PC-9 (cell line): Measurements from ENCODE around the gene FAM234A.

Experiments
- EZH2 ChIP-seq: fragments of 200-600 bp; sonication (generic); IDR thresholded peaks from 2 replicates; pipeline ENCODE4 v1.8.0; 2017; ENCODE audit warnings: antibody characterized with exemption, low read depth
- TF ChIP-seq, protein P1 (sequence below): fragments of 200-600 bp; sonication (generic); conservative IDR thresholded peaks from 2 replicates; pipeline ENCODE4 v1.6.1; 2017; ENCODE audit warnings: mixed run types, antibody characterized with exemption, mild to moderate bottlenecking, moderate library complexity

DNA sequence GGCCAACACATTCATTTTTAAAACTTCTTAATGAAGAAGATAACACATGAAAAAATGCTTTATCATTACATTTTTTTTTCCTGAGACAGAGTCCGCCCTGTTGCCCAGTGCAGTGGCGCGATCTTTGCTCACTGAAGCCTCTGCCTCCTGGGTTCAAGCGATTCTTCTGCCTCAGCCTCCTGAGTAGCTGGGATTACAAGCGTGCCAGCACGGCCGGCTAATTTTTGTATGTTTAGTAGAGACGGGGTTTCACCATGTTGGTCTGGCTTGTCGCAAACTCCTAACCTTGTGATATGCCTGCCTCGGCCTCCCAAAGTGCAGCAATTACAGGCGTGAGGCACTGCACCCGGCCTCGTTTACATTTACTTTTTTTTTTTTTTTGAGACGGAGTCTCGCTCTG lies 41.2 kb upstream of the FAM234A start:
- TF ChIP-seq EZH2, result no peak
- TF ChIP-seq, protein P1, sequence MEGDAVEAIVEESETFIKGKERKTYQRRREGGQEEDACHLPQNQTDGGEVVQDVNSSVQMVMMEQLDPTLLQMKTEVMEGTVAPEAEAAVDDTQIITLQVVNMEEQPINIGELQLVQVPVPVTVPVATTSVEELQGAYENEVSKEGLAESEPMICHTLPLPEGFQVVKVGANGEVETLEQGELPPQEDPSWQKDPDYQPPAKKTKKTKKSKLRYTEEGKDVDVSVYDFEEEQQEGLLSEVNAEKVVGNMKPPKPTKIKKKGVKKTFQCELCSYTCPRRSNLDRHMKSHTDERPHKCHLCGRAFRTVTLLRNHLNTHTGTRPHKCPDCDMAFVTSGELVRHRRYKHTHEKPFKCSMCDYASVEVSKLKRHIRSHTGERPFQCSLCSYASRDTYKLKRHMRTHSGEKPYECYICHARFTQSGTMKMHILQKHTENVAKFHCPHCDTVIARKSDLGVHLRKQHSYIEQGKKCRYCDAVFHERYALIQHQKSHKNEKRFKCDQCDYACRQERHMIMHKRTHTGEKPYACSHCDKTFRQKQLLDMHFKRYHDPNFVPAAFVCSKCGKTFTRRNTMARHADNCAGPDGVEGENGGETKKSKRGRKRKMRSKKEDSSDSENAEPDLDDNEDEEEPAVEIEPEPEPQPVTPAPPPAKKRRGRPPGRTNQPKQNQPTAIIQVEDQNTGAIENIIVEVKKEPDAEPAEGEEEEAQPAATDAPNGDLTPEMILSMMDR, result no peak
